Gastroesophageal sphincter (tissue), 3 donors: Measurements from ENCODE around the gene EXOC4.

Source experiments
- EP300 ChIP-seq: sonication (generic); formaldehyde crosslinking; IDR thresholded peaks from one replicate; pipeline ENCODE4 v1.6.1; 2017; ENCODE audit warnings: antibody characterized with exemption, mild to moderate bottlenecking
- POLR2A ChIP-seq, 2 donors: fragments of 450-650 bp; IDR thresholded peaks; one replicate each; pipeline ENCODE4 v1.6.1; 2017; ENCODE audit warnings: antibody characterized with exemption in 2 of 2, mild to moderate bottlenecking in 2 of 2, moderate library complexity in 1 of 2
- TF ChIP-seq, protein P1 (sequence below), 4 experiments: fragments of 200-600 bp in 2 of 4; fragments of 450-650 bp in 2 of 4; sonication (generic) in 1 of 4; IDR thresholded peaks; one replicate each; pipeline ENCODE4 v1.5.1; 2017 to 2019; ENCODE audit warnings: antibody characterized with exemption in 4 of 4, mild to moderate bottlenecking in 2 of 4, moderate library complexity in 2 of 4

DNA sequence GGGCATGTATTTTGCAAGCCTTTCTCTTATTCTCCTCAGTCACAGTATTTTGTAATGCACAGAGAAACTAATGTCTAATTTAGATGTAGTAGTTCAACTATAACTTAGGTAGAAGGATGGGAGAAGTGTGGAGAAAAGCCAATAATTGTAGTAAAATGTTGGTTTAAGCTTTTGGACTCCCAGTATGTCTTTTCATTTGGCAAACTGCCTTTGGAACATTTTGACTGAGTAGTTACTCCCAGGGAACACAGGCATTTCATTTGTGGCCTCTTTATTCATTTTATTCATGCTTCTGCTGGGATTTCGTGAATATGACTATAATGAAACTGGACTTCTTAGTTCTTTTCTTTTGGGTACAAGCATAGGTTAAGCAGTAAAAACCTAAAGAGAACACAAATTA, 79.0 kb downstream of the EXOC4 start:
- TF ChIP-seq, protein P1, sequence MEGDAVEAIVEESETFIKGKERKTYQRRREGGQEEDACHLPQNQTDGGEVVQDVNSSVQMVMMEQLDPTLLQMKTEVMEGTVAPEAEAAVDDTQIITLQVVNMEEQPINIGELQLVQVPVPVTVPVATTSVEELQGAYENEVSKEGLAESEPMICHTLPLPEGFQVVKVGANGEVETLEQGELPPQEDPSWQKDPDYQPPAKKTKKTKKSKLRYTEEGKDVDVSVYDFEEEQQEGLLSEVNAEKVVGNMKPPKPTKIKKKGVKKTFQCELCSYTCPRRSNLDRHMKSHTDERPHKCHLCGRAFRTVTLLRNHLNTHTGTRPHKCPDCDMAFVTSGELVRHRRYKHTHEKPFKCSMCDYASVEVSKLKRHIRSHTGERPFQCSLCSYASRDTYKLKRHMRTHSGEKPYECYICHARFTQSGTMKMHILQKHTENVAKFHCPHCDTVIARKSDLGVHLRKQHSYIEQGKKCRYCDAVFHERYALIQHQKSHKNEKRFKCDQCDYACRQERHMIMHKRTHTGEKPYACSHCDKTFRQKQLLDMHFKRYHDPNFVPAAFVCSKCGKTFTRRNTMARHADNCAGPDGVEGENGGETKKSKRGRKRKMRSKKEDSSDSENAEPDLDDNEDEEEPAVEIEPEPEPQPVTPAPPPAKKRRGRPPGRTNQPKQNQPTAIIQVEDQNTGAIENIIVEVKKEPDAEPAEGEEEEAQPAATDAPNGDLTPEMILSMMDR (IDR thresholded peaks at IDR 0.05): no peak
- no peak for TF ChIP-seq EP300
- no peak for TF ChIP-seq POLR2A (IDR thresholded peaks at IDR 0.05)
